Ovary (tissue), 9 donors: Measurements from ENCODE around the gene SEC61B. TPM values are rescaled to one million over a fixed set of nuclear protein-coding genes. Genes with fewer than 3 reads are reported as not detected.

Experiments used
- DNase-seq, 5 donors: peaks; one replicate each; pipeline ENCODE4 v3.0.0-alpha.2; 2019 to 2020
- H3K27ac ChIP-seq, 2 donors: fragments of 200-600 bp; one replicate each; pipeline versions ENCODE4 v1.5.1 to v1.8.0; 2019 to 2022
- H3K27me3 ChIP-seq: fragments of 200-600 bp; one replicate; pipeline ENCODE4 v1.8.0; 2022
- H3K36me3 ChIP-seq: fragments of 200-600 bp; sonication (generic); one replicate; pipeline ENCODE4 v1.5.1; 2019
- H3K4me1 ChIP-seq: one replicate; pipeline ENCODE4 v1.8.1; 2013; ENCODE audit warnings: mild to moderate bottlenecking, moderate library complexity; ENCODE audit not compliant: insufficient read depth
- H3K4me3 ChIP-seq: fragments of 200-600 bp; sonication (generic); one replicate; pipeline ENCODE4 v1.5.1; 2017
- H3K9me3 ChIP-seq, 2 donors: fragments of 200-600 bp in 1 of 2; sonication (generic) in 1 of 2; one replicate each; pipeline versions ENCODE4 v1.5.1 to v1.8.1; 2013 to 2019; ENCODE audit warnings: mild to moderate bottlenecking in 1 of 2, moderate library complexity in 1 of 2
- EP300 ChIP-seq: sonication (generic); formaldehyde crosslinking; IDR thresholded peaks from one replicate; pipeline ENCODE4 v1.6.1; 2017; ENCODE audit warnings: antibody characterized with exemption
- POLR2A ChIP-seq: fragments of 450-650 bp; IDR thresholded peaks from one replicate; pipeline ENCODE4 v1.6.1; 2017; ENCODE audit warnings: antibody characterized with exemption, mild to moderate bottlenecking, moderate library complexity
- WGBS, 3 donors: extraction: QIAGEN DNeasy Blood & Tissue Kit in 1 of 3; methylation state at CpG; one replicate each; pipeline versions ENCODE4 v1.1.5 to v1.1.7; 2013 to 2017; 5-methylcytosine and 5-hydroxymethylcytosine counted together
- intact Hi-C, 4 donors: fragments of 100-400 bp; cut with DNase I; formaldehyde crosslinking; loops; one replicate each; pipeline versions ENCODE4 v1.11.0 to v1.15.1; 2022 to 2023
- polyA plus RNA-seq, 2 donors: library from polyadenylated mRNA; stranded (reverse); fragments of 200-250 nt in 1 of 2; fragments of 350-450 nt in 1 of 2; fragmentation: Illumina TruSeq in 1 of 2; extraction: RNeasy Lipid Tissue Mini Kit (QIAGEN cat#74804) in 1 of 2; gene quantifications; one replicate each; pipeline ENCODE4 v1.2.3, GENCODE V29; 2013 to 2014
- total RNA-seq, 7 donors: library from RNA; depleted of rRNA in 2 of 7; stranded (reverse); fragments of >200 nt in 2 of 7; fragmentation: NEBNext Ultra II Directional in 3 of 7; extraction: Animal tissue kit (Norgen Biotek cat#: 25700) in 3 of 7; gene quantifications; one replicate each; pipeline versions ENCODE4 v1.1.0 to v1.2.4, GENCODE V29; 2016 to 2023
- TF ChIP-seq, protein P1 (sequence below), 3 donors: fragments of 450-650 bp in 2 of 3; fragments of 200-600 bp in 1 of 3; IDR thresholded peaks; one replicate each; pipeline versions ENCODE4 v1.5.1 to v1.8.0; 2016 to 2022; ENCODE audit warnings: antibody characterized with exemption in 3 of 3, mild to moderate bottlenecking in 1 of 3
- donor health status: DM: no; HTN: no; CAD: no; lungs with moderate emphysema.
- donor health status: DM: no; HTN: no; CAD: no.
- donor health status: Bipolar disorder and iron deficiency.
- donor health status: DM: yes; HTN: yes; CAD: no.
- donor health status: DM: no; HTN: no; CAD: no.
- donor health status: DM: yes; HTN: yes; CAD: no.

SEC61B gene
- total and polyA plus RNA-seq, 9 donors, result 80.1 to 196 (median 130) TPM

DNA sequence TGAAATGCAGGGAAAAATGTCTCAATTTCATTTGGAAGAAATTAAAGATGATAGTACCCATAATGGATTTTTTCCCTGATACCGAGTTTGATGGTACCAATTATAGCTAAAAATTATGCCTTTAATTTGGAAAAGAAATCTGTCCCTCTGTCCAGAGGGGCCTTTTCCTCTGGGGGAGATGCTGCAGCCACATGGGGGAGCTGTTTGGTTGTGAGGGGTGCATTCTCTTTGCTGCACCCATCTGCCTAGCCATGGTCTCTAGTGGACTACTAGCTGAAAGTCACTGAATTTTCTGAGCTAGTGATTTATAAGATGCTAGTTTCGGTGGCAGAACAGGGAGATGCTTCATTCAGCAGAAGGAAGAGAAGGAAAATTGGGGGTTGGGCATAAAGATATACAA is 9.6 kb downstream of the SEC61B start:
- no peaks in the 10 kb centered on the region for H3K9me3 ChIP-seq
- TF ChIP-seq, protein P1, sequence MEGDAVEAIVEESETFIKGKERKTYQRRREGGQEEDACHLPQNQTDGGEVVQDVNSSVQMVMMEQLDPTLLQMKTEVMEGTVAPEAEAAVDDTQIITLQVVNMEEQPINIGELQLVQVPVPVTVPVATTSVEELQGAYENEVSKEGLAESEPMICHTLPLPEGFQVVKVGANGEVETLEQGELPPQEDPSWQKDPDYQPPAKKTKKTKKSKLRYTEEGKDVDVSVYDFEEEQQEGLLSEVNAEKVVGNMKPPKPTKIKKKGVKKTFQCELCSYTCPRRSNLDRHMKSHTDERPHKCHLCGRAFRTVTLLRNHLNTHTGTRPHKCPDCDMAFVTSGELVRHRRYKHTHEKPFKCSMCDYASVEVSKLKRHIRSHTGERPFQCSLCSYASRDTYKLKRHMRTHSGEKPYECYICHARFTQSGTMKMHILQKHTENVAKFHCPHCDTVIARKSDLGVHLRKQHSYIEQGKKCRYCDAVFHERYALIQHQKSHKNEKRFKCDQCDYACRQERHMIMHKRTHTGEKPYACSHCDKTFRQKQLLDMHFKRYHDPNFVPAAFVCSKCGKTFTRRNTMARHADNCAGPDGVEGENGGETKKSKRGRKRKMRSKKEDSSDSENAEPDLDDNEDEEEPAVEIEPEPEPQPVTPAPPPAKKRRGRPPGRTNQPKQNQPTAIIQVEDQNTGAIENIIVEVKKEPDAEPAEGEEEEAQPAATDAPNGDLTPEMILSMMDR (IDR thresholded peaks at IDR 0.05), result no peak
- no peak for TF ChIP-seq EP300
- TF ChIP-seq POLR2A, result no peak
- H3K36me3 ChIP-seq, result no peaks in the 10 kb centered on the region
- WGBS, 3 donors, result 73 to 91% (median 87%) methylated on average over 2 of the region's 2 CpGs
- H3K4me1 ChIP-seq, result peaks cover 1% of the 10 kb centered on the region
- no peak overlapping the region for H3K4me3 ChIP-seq
- DNase-seq, result no peak
- H3K27me3 ChIP-seq, result no peaks in the 10 kb centered on the region
- intact Hi-C loops, result no loop called here
- no peak overlapping the region for H3K27ac ChIP-seq

DNA sequence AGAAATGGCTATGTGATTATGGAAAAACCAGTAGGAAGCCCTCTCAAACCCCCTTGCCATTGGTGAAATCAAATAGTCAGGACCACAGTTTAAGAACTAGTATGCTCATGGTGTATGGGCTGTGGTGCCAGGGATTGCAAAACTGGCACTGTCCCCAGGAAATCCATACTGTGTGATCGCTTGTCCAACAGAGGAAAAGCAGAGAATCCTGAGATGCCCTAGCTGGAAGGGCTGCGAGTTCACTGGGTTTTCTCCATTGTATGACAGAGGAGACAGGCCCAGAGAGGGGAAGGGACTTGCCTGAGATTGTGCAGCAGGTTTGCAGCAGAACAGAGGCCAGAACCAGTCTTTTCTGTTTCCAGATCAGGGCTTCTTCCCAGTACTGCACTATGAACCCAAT is 12.5 kb downstream of the SEC61B start:
- intact Hi-C loops, result no loop called here

GRCh38 chr9:99235069-99235468 is 13.0 kb downstream of the SEC61B start:
- no peak for DNase-seq
- Histone ChIP-seq H3K36me3 (no peaks in the 10 kb centered on the region), H3K27ac (no peak overlapping the region), H3K9me3 (no peaks in the 10 kb centered on the region), H3K4me1 (no peaks in the 10 kb centered on the region), H3K4me3 (no peak overlapping the region), H3K27me3 (no peaks in the 10 kb centered on the region)
- TF ChIP-seq, protein P1 (IDR thresholded peaks at IDR 0.05), result no peak
- TF ChIP-seq EP300, result no peak
- TF ChIP-seq POLR2A, result no peak
- intact Hi-C loops, result no loop called here

More for the DNA sequence above, 12.5 kb downstream of the SEC61B start:
- 91 to 98% (median 94%) methylated on average over 2 of the region's 2 CpGs for WGBS, 3 donors
- Histone ChIP-seq H3K27ac (no peak overlapping the region), H3K4me3 (no peak overlapping the region), H3K36me3 (no peaks in the 10 kb centered on the region), H3K27me3 (no peaks in the 10 kb centered on the region), H3K9me3 (no peaks in the 10 kb centered on the region), H3K4me1 (no peaks in the 10 kb centered on the region)
- TF ChIP-seq EP300, result no peak
- TF ChIP-seq, protein P1 (IDR thresholded peaks at IDR 0.05), result no peak
- no peak for TF ChIP-seq POLR2A
- DNase-seq, result no peak

DNA sequence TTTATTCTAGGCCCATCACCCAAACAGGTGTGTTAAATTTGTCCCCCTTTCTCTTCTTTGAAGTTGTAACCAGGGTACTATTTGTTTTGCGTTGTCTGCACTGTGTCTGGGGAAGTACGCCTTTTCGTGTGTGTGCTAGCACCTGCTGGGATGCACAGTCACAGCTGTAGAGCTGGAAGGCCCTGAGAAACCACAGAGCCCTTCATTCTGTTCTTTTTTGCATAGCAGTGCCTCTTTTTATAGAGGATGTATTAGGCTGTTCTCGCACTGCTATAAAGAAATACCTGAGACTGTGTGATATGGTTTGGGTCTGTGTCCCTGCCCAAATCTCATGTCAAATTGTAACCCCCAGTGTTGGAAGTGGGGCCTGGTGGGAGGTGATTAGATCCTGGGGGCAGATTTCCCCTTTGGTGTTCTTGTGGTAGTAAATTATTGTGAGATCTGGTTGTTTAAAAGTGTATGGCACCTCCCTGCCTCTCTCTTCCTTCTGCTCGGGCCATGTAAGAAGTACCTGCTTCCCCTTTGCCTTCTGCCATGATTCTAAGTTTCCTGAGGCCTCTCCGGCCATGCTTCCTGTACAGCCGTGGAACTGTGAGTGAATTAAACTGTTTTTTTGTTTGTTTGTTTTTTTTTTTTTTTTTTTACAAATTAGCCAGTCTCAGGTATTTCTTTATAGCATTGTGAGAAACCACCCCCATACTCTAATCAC is 14.0 kb downstream of the SEC61B start:
- TF ChIP-seq, protein P1 (IDR thresholded peaks at IDR 0.05), result no peak
- TF ChIP-seq POLR2A, result no peak
- no peak for TF ChIP-seq EP300
- H3K4me3 ChIP-seq, result no peak overlapping the region
- H3K27ac ChIP-seq, result no peak overlapping the region
- intact Hi-C loops, result no loop called here
- H3K4me1 ChIP-seq, result no peaks in the 10 kb centered on the region
- no peaks in the 10 kb centered on the region for H3K27me3 ChIP-seq
- no peaks in the 10 kb centered on the region for H3K9me3 ChIP-seq
- no peaks in the 10 kb centered on the region for H3K36me3 ChIP-seq
- 85 to 92% (median 88%) methylated on average over 7 of the region's 7 CpGs for WGBS, 3 donors
- no peak for DNase-seq
